Measurements from ENCODE around the gene SPIRE2.
A peak's percentile ranks its signal among the peaks of the same experiment; 100 is the strongest.

The SPIRE2 gene

GRCh38 chr16:89841275-89841674 is 13.0 kb downstream of the SPIRE2 start:
- no peak for DNase-seq (ENCODE audit: low spot score)

GRCh38 chr16:89842471-89843408 is 14.5 kb downstream of the SPIRE2 start:
- no peak for DNase-seq (ENCODE audit: low spot score)

GRCh38 chr16:89843409-89844350 is 15.4 kb downstream of the SPIRE2 start:
- DNase-seq (ENCODE audit: low spot score) = no peak

- no peak for DNase-seq (ENCODE audit: low spot score)
Measured at GRCh38 chr16:89844739-89845339, 16.6 kb downstream of the SPIRE2 start.

- DNase-seq (ENCODE audit: low spot score) = no peak
Measured at GRCh38 chr16:89845417-89845816, 17.1 kb downstream of the SPIRE2 start.

GRCh38 chr16:89847051-89847939 is 19.0 kb downstream of the SPIRE2 start:
- DNase-seq (ENCODE audit: low spot score) = no peak

GRCh38 chr16:89847940-89848297 is 19.6 kb downstream of the SPIRE2 start:
- DNase-seq (ENCODE audit: low spot score) = no peak

- no peak for DNase-seq (ENCODE audit: low spot score)
Measured at GRCh38 chr16:89848974-89849373, 20.7 kb downstream of the SPIRE2 start.

- DNase-seq (ENCODE audit: low spot score) = no peak
Measured at GRCh38 chr16:89853306-89853993, 25.2 kb downstream of the SPIRE2 start.

GRCh38 chr16:89855301-89855945 is 27.1 kb downstream of the SPIRE2 start:
- no peak for DNase-seq (ENCODE audit: low spot score)

- no peak for DNase-seq (ENCODE audit: low spot score)
Measured at GRCh38 chr16:89855986-89856385, 27.7 kb downstream of the SPIRE2 start.

GRCh38 chr16:89858973-89859614 is 30.8 kb downstream of the SPIRE2 start:
- no peak for DNase-seq (ENCODE audit: low spot score)

GRCh38 chr16:89859615-89860007 is 31.3 kb downstream of the SPIRE2 start:
- DNase-seq (ENCODE audit: low spot score) = no peak

- DNase-seq (ENCODE audit: low spot score) = peak; percentile 97
Measured at GRCh38 chr16:89860747-89861304, 32.6 kb downstream of the SPIRE2 start.

- DNase-seq (ENCODE audit: low spot score) = no peak
Measured at GRCh38 chr16:89861648-89862047, 33.4 kb downstream of the SPIRE2 start.

- DNase-seq (ENCODE audit: low spot score) = no peak
Measured at GRCh38 chr16:89862732-89863131, 34.5 kb downstream of the SPIRE2 start.

- DNase-seq (ENCODE audit: low spot score) = no peak
Measured at GRCh38 chr16:89863741-89864526, 35.7 kb downstream of the SPIRE2 start.

GRCh38 chr16:89864527-89864820 is 36.2 kb downstream of the SPIRE2 start:
- DNase-seq (ENCODE audit: low spot score) = no peak

GRCh38 chr16:89867918-89868317 is 39.6 kb downstream of the SPIRE2 start:
- DNase-seq (ENCODE audit: low spot score) = no peak

Measured in HuH-7.5 (cell line).